ENCODE data around the gene BLVRB. TPM values are rescaled to one million over a fixed set of nuclear protein-coding genes. Genes with fewer than 3 reads are reported as not detected.
A peak's percentile ranks its signal among the peaks of the same experiment; 100 is the strongest.

Gene BLVRB
- total and polyA plus RNA-seq, 2 of the 8 experiments (the other 6 are each of a cell fraction or from before 2014, with no cell fraction given), result 28.7 to 182 TPM

DNA sequence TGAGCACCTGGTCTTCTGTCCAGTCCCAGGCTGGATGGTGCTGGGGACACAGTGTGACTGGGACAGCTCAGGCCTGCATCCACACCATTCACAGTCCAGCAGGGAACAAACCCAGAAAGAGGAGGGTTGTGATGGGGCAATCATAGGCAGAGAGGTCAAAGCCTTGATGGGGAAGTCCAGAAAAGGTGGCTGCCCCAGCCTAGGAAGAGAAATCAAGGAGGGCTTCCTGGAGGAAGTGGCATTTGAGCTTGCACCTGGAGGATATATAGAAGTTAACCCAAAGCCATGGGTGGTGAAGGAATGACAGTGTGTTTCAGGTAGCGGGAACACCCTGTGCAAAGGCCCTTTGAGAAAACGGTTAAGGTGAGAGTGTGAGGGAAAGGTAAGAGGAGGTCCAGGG lies 49.8 kb downstream of the BLVRB start:
- H4K20me1 ChIP-seq (replicated peaks in 1 of 2; ENCODE audit: control insufficient read depth in 1 of 2, insufficient read depth in 2 of 2, low read length in 2 of 2), result no peaks in the 10 kb centered on the region
- no peak overlapping the region for H2BK120ac ChIP-seq (replicated peaks; ENCODE audit: low read depth, low read length)
- no peak for TF ChIP-seq POU5F1 (IDR thresholded peaks at IDR 0.05; ENCODE audit: low read depth, low read length)
- TF ChIP-seq KDM5A (IDR thresholded peaks at IDR 0.05; ENCODE audit: low read length), result no peak
- no peak for TF ChIP-seq BACH1 (IDR thresholded peaks at IDR 0.05; ENCODE audit: low read length)
- TF ChIP-seq KDM1A (IDR thresholded peaks at IDR 0.05; ENCODE audit: borderline replicate concordance, low read length), result no peak
- TF ChIP-seq SRF (IDR thresholded peaks at IDR 0.05; ENCODE audit: low read depth, low read length), result no peak
- TF ChIP-seq CHD2 (IDR thresholded peaks at IDR 0.05; ENCODE audit: low read length), result no peak
- TF ChIP-seq CBX5 (IDR thresholded peaks at IDR 0.05; ENCODE audit: low read depth, low read length), result no peak
- TF ChIP-seq EP300 (IDR thresholded peaks at IDR 0.05; ENCODE audit: borderline replicate concordance in 1 of 2, low read depth in 2 of 2, low read length in 2 of 2), result no peak
- TF ChIP-seq RNF2 (IDR thresholded peaks at IDR 0.05; ENCODE audit: borderline replicate concordance, low read depth, low read length, missing control alignments, poor library complexity, severe bottlenecking), result no peak
- TF ChIP-seq CREB1 (IDR thresholded peaks at IDR 0.05), result no peak
- TF ChIP-seq MAFK (IDR thresholded peaks at IDR 0.05; ENCODE audit: low read depth, low read length), result no peak
- TF ChIP-seq, protein P1, sequence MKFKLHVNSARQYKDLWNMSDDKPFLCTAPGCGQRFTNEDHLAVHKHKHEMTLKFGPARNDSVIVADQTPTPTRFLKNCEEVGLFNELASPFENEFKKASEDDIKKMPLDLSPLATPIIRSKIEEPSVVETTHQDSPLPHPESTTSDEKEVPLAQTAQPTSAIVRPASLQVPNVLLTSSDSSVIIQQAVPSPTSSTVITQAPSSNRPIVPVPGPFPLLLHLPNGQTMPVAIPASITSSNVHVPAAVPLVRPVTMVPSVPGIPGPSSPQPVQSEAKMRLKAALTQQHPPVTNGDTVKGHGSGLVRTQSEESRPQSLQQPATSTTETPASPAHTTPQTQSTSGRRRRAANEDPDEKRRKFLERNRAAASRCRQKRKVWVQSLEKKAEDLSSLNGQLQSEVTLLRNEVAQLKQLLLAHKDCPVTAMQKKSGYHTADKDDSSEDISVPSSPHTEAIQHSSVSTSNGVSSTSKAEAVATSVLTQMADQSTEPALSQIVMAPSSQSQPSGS (IDR thresholded peaks at IDR 0.05; ENCODE audit: low read length), result no peak

More for the DNA sequence above, 49.8 kb downstream of the BLVRB start:
- Histone ChIP-seq H3K23ac (ENCODE audit: insufficient read length) (no peak overlapping the region), H3K79me2 (ENCODE audit: control insufficient read depth in 1 of 2, insufficient read depth in 2 of 2, low read length in 2 of 2) (no peaks in the 10 kb centered on the region), H3K4me3 (ENCODE audit: extremely low read depth in 1 of 4, insufficient read depth in 2 of 4, low read depth in 3 of 4, low read length in 4 of 4) (no peak overlapping the region), H2BK5ac (ENCODE audit: low read depth, low read length) (no peak overlapping the region), H3K9me3 (ENCODE audit: insufficient read depth in 2 of 2, low read depth in 1 of 2, low read length in 1 of 2) (no peaks in the 10 kb centered on the region), H3K14ac (ENCODE audit: insufficient read length) (no peak overlapping the region), H3K9ac (replicated peaks in 1 of 4; ENCODE audit: extremely low read depth in 1 of 4, low read depth in 3 of 4, low read length in 3 of 4) (no peak overlapping the region), H3K4me2 (ENCODE audit: insufficient read depth in 1 of 2, low read depth in 2 of 2, low read length in 2 of 2) (no peak overlapping the region), H3K27ac (ENCODE audit: low read depth, low read length) (no peak overlapping the region), H3K27me3 (replicated peaks in 1 of 4; ENCODE audit: control insufficient read depth in 3 of 4, extremely low read depth in 1 of 4, insufficient read depth in 3 of 4, low read length in 3 of 4) (no peaks in the 10 kb centered on the region; a peak in 1 of 7 replicates), H4K5ac (ENCODE audit: insufficient read length, low read depth, low read length) (no peak overlapping the region), H3K18ac (ENCODE audit: extremely low read depth, low read length) (no peak overlapping the region), H4K91ac (replicated peaks; ENCODE audit: insufficient read length, low read length) (no peak overlapping the region), H3K56ac (replicated peaks; ENCODE audit: insufficient read length, low read depth, low read length) (no peak overlapping the region), H3K4ac (replicated peaks; ENCODE audit: insufficient read length, low read depth, low read length) (no peak overlapping the region), H3K4me1 (replicated peaks in 1 of 4; ENCODE audit: control insufficient read depth in 3 of 4, insufficient read depth in 4 of 4, low read length in 3 of 4) (peaks cover 0 to 23% (median 13%) of the 10 kb centered on the region in 4 experiments; a peak in 6 of 7 replicates), H3K36me3 (ENCODE audit: control insufficient read depth in 2 of 4, insufficient read depth in 4 of 4, low read length in 3 of 4) (no peaks in the 10 kb centered on the region), H4K8ac (ENCODE audit: extremely low read depth, insufficient read depth, low read length) (no peak overlapping the region), H2BK12ac (ENCODE audit: low read depth, low read length) (0 out of 2 replicates have a peak overlapping the region, but pooled peaks have one; percentile 11), H2BK20ac (ENCODE audit: low read length) (no peak overlapping the region), H3K23me2 (ENCODE audit: low read depth, low read length) (no peaks in the 10 kb centered on the region; the same call in 1 of the 2 replicates), H3K79me1 (ENCODE audit: low read depth, low read length) (no peaks in the 10 kb centered on the region), H2BK15ac (ENCODE audit: low read length) (peak overlapping the region; percentile 74; the same call in 1 of the 2 replicates), H2AFZ (ENCODE audit: low read length) (no peak overlapping the region), H2AK5ac (ENCODE audit: low read depth, low read length) (no peak overlapping the region)
- WGBS, 2 experiments (ENCODE audit: extremely low coverage in 1 of 2, insufficient coverage in 1 of 2, insufficient read length in 1 of 2, insufficient replicate concordance in 2 of 2, low coverage in 1 of 2, low lambda C conversion rate in 2 of 2, missing lambda C conversion rate in 1 of 2), result 89% methylated on average over 2 of the region's 2 CpGs; no CpG with 5 or more reads in 1 of the 2 experiments
- ChIA-PET POLR2A (ENCODE audit: partially characterized antibody) (interaction anchor here (0.8 to 4.7 kb wide), 7 partner anchors 9 to 47 kb away, joined by 3 to 18 read pairs (median 4); partner anchors contain the start of gene SERTAD1), CTCF (ENCODE audit: partially characterized antibody) (interaction anchor here (1.3 to 2.8 kb wide), 2 partner anchors 21 to 48 kb away, joined by 3 to 14 read pairs; no protein-coding TSS in a partner anchor)
- FAIRE-seq (no peak), DNase-seq (ENCODE audit: low read depth in 1 of 2, low spot score in 2 of 2) (no peak)

Data from H1 (cell line).